ENCODE results near the gene TNRC6A.
"Not testable (repeated sequence)": the region's sequence is repeated elsewhere in the genome, so short reads cannot be mapped to it uniquely, and the experiment has no call there.

TNRC6A gene

GRCh38 chr16:24853830-24854229, 124.4 kb downstream of the TNRC6A start:
- no peak overlapping the region for H3K4me3 ChIP-seq (ENCODE audit: low read depth, low read length)
- no peak for TF ChIP-seq CTCF (IDR thresholded peaks at IDR 0.05; ENCODE audit: low read depth, low read length, missing control alignments)

GRCh38 chr16:24854607-24855171, 125.2 kb downstream of the TNRC6A start:
- H3K4me3 ChIP-seq (ENCODE audit: low read depth, low read length): no peak overlapping the region
- DNase-seq (ENCODE audit: low read depth): no peak
- no peak for TF ChIP-seq CTCF (IDR thresholded peaks at IDR 0.05; ENCODE audit: low read depth, low read length, missing control alignments)

More at GRCh38 chr16:24853830-24854229, 124.4 kb downstream of the TNRC6A start:
- no peak for DNase-seq (ENCODE audit: low read depth)

GRCh38 chr16:24855678-24856077, 126.2 kb downstream of the TNRC6A start:
- TF ChIP-seq CTCF (IDR thresholded peaks at IDR 0.05; ENCODE audit: low read depth, low read length, missing control alignments): no peak
- H3K4me3 ChIP-seq (ENCODE audit: low read depth, low read length): no peak overlapping the region
- DNase-seq (ENCODE audit: low read depth): no peak

- not testable (repeated sequence) for H3K4me3 ChIP-seq (ENCODE audit: low read depth, low read length); DNase-seq (ENCODE audit: low read depth)
Observed at GRCh38 chr16:24856871-24857270, 127.4 kb downstream of the TNRC6A start.

GRCh38 chr16:24858219-24859041, 129.0 kb downstream of the TNRC6A start:
- TF ChIP-seq CTCF (IDR thresholded peaks at IDR 0.05; ENCODE audit: low read depth, low read length, missing control alignments): no peak
- no peak overlapping the region for H3K4me3 ChIP-seq (ENCODE audit: low read depth, low read length)
- DNase-seq (ENCODE audit: low read depth): no peak

- no peak for TF ChIP-seq CTCF (IDR thresholded peaks at IDR 0.05; ENCODE audit: low read depth, low read length, missing control alignments)
- no peak overlapping the region for H3K4me3 ChIP-seq (ENCODE audit: low read depth, low read length)
- DNase-seq (ENCODE audit: low read depth): no peak
Observed at GRCh38 chr16:24861461-24861860, 132.0 kb downstream of the TNRC6A start.

GRCh38 chr16:24863582-24864437, 134.4 kb downstream of the TNRC6A start:
- H3K4me3 ChIP-seq (ENCODE audit: low read depth, low read length): no peak overlapping the region
- no peak for DNase-seq (ENCODE audit: low read depth)
- TF ChIP-seq CTCF (IDR thresholded peaks at IDR 0.05; ENCODE audit: low read depth, low read length, missing control alignments): no peak

Measured in GM12864 (cell line).